OCI-LY3 (cell line): ENCODE measurements around the gene LRRC15.

Experiments used
- H2AFZ ChIP-seq: fragments of 200-600, 300-600 bp; shearing (Covaris generic); 2 replicates; pipeline ENCODE4 v1.6.0; 2014; ENCODE audit warnings: antibody characterized with exemption, low read depth, low read length
- H3K27ac ChIP-seq: fragments of 200-600, 300-600 bp; sonication (generic); 2 replicates; pipeline ENCODE4 v1.5.1; 2014; ENCODE audit warnings: mild to moderate bottlenecking, low read length, moderate library complexity, mixed read lengths
- H3K27me3 ChIP-seq: fragments of 200-600, 300-600 bp; sonication (generic); 2 replicates; pipeline ENCODE4 v1.6.1; 2014; ENCODE audit warnings: low read depth, low read length, mixed read lengths
- H3K36me3 ChIP-seq: fragments of 200-600, 300-600 bp; sonication (generic); replicated peaks from 2 replicates; pipeline ENCODE3; 2014; ENCODE audit warnings: low read depth, low read length, mixed read lengths
- H3K4me1 ChIP-seq: fragments of 300-600, 200-600 bp; sonication (generic); 2 replicates; pipeline ENCODE4 v1.6.1; 2014; ENCODE audit warnings: low read length, mixed read lengths
- H3K4me2 ChIP-seq: fragments of 200-600, 300-600 bp; sonication (generic); 2 replicates; pipeline ENCODE4 v1.6.1; 2014; ENCODE audit warnings: low read length, mixed read lengths
- H3K4me3 ChIP-seq: fragments of 300-600, 200-600 bp; sonication (generic); 2 replicates; pipeline ENCODE4 v1.5.1; 2014; ENCODE audit warnings: antibody characterized with exemption, mild to moderate bottlenecking, low read length, moderate library complexity
- H3K79me2 ChIP-seq: fragments of 300-600, 200-600 bp; shearing (Covaris generic); 2 replicates; pipeline ENCODE4 v1.6.1; 2014; ENCODE audit warnings: mild to moderate bottlenecking, low read length, mixed read lengths
- H3K9ac ChIP-seq: fragments of 300-600, 200-600 bp; shearing (Covaris generic); 2 replicates; pipeline ENCODE4 v1.6.0; 2014; ENCODE audit warnings: mild to moderate bottlenecking, low read length, moderate library complexity
- H3K9me3 ChIP-seq: fragments of 200-600, 300-600 bp; shearing (Covaris generic); 2 replicates; pipeline ENCODE4 v1.6.1; 2014; ENCODE audit warnings: low read length, mixed read lengths; ENCODE audit not compliant: insufficient read depth
- H4K20me1 ChIP-seq: fragments of 200-600, 300-600 bp; sonication (generic); 2 replicates; pipeline ENCODE4 v1.6.1; 2016; ENCODE audit warnings: low read length, mixed read lengths; ENCODE audit not compliant: insufficient read depth
- CTCF ChIP-seq: fragments of 200-600, 300-600 bp; sonication (generic); IDR thresholded peaks from 2 replicates; pipeline ENCODE4 v1.5.1; 2014; ENCODE audit warnings: antibody characterized with exemption, low read length, low read depth
- EZH2phosphoT487 ChIP-seq: fragments of 200-600 bp; shearing (Covaris generic); IDR thresholded peaks from 2 replicates; pipeline ENCODE4 v1.6.1; 2018; ENCODE audit warnings: antibody characterized with exemption, mixed run types, low read depth

Gene LRRC15

GRCh38 chr3:194339356-194339755 is 30.2 kb downstream of the LRRC15 start:
- peaks cover 13% of the 10 kb centered on the region for H3K4me1 ChIP-seq
- H3K27me3 ChIP-seq: peaks cover 22% of the 10 kb centered on the region
- H3K9ac ChIP-seq: no peak overlapping the region
- H3K4me3 ChIP-seq: no peak overlapping the region
- no peaks in the 10 kb centered on the region for H4K20me1 ChIP-seq
- H2AFZ ChIP-seq: no peak overlapping the region
- no peak overlapping the region for H3K27ac ChIP-seq
- H3K36me3 ChIP-seq: no peaks in the 10 kb centered on the region
- no peak for TF ChIP-seq EZH2phosphoT487
- TF ChIP-seq CTCF: peak; percentile 11; the same call in 1 of the 2 replicates
- H3K9me3 ChIP-seq: no peaks in the 10 kb centered on the region
- no peak overlapping the region for H3K4me2 ChIP-seq
- H3K79me2 ChIP-seq: no peaks in the 10 kb centered on the region

GRCh38 chr3:194337965-194338753 is 31.4 kb downstream of the LRRC15 start:
- H3K4me3 ChIP-seq: no peak overlapping the region
- no peak for TF ChIP-seq EZH2phosphoT487
- no peak for TF ChIP-seq CTCF
- H3K27ac ChIP-seq: no peak overlapping the region
- H3K4me1 ChIP-seq: peaks cover 14% of the 10 kb centered on the region
- H2AFZ ChIP-seq: no peak overlapping the region
- no peaks in the 10 kb centered on the region for H3K9me3 ChIP-seq
- H3K79me2 ChIP-seq: no peaks in the 10 kb centered on the region
- no peaks in the 10 kb centered on the region for H3K36me3 ChIP-seq
- no peak overlapping the region for H3K4me2 ChIP-seq
- H3K27me3 ChIP-seq: peaks cover 24% of the 10 kb centered on the region
- H3K9ac ChIP-seq: no peak overlapping the region
- H4K20me1 ChIP-seq: no peaks in the 10 kb centered on the region

DNA sequence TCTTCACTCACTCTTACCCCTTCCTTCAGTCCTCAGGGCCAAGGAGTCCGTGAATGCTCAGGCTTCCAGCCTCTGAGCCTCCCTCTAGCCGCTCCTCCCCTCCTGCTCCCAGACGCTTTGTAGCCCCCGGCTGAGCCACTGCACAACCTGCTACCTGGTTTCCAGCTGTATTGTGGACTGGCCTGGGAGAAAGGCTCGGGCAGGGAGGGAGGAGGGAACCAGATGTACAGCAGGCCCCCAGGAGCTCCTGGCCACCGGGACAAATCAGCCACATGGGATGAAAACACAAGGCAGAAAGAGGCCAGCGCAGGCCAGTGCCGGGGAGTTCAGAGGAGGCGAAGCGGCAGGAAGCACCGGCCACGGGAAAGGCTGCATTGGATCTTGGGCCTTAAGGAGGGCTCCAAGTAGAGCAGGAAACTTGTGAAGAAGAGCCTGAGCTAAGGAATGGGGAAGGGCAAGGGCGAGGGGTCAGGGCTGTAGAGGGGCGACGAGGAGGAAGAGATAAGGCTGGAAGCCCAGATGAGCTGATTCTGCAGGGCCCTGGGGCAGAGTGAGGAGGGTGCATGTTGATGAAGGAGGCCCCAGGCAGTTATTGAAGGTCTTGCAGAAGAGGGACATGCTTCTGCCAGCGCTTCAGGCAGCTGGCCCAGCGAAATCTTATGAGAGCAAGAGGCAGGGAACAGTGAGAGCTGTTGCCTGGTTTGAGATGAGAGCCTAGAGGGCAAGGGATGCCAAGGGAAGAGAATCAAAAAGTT is 32.8 kb downstream of the LRRC15 start:
- Histone ChIP-seq H3K4me2 (no peak overlapping the region), H3K4me3 (no peak overlapping the region), H4K20me1 (no peaks in the 10 kb centered on the region), H3K4me1 (peaks cover 8% of the 10 kb centered on the region), H3K9ac (no peak overlapping the region), H2AFZ (no peak overlapping the region), H3K27me3 (peaks cover 27% of the 10 kb centered on the region), H3K27ac (no peak overlapping the region), H3K9me3 (no peaks in the 10 kb centered on the region), H3K79me2 (no peaks in the 10 kb centered on the region), H3K36me3 (no peaks in the 10 kb centered on the region)
- TF ChIP-seq EZH2phosphoT487 (no peak), CTCF (no peak)

- peak overlapping the region; percentile 71 for H2AFZ ChIP-seq
- H3K9me3 ChIP-seq: no peaks in the 10 kb centered on the region
- H3K27me3 ChIP-seq: peaks cover 27% of the 10 kb centered on the region
- no peaks in the 10 kb centered on the region for H3K36me3 ChIP-seq
- H3K27ac ChIP-seq: no peak overlapping the region
- peak overlapping the region; percentile 77 for H3K4me3 ChIP-seq
- no peak overlapping the region for H3K9ac ChIP-seq
- H3K4me2 ChIP-seq: peak overlapping the region; percentile 87
- peaks cover 8% of the 10 kb centered on the region for H3K4me1 ChIP-seq
- no peaks in the 10 kb centered on the region for H4K20me1 ChIP-seq
- TF ChIP-seq EZH2phosphoT487 (no peak), CTCF (no peak)
- no peaks in the 10 kb centered on the region for H3K79me2 ChIP-seq
These were observed 35.6 kb downstream of the LRRC15 start for GRCh38 chr3:194333981-194334320.
